SU-DHL-6 (cell line): Measurements from ENCODE around the gene BCAS3.

Source experiments
- H2AFZ ChIP-seq: fragments of 200-600 bp; sonication (generic); 2 replicates; pipeline ENCODE4 v1.6.1; 2014; ENCODE audit warnings: low read depth, mild to moderate bottlenecking, moderate library complexity, mixed read lengths, antibody characterized with exemption, low read length; ENCODE audit not compliant: severe bottlenecking
- H3F3A ChIP-seq: fragments of 200-600 bp; shearing (Covaris generic); 2 replicates; pipeline ENCODE4 v1.6.0; 2016; ENCODE audit warnings: antibody characterized with exemption, mild to moderate bottlenecking; ENCODE audit not compliant: insufficient read depth
- H3K27ac ChIP-seq: fragments of 200-600 bp; sonication (generic); 2 replicates; pipeline ENCODE4 v1.5.1; 2016; ENCODE audit warnings: low read depth, mild to moderate bottlenecking, low read length, moderate library complexity, mixed read lengths
- H3K27me3 ChIP-seq: fragments of 200-600 bp; sonication (generic), shearing (Covaris generic); 2 replicates; pipeline ENCODE4 v1.6.0; 2014; ENCODE audit warnings: mild to moderate bottlenecking, low read length
- H3K36me3 ChIP-seq: fragments of 200-600 bp; sonication (generic); 2 replicates; pipeline ENCODE4 v1.6.1; 2014; ENCODE audit warnings: mild to moderate bottlenecking, low read length, mixed read lengths
- H3K4me2 ChIP-seq: fragments of 300-600, 200-600 bp; shearing (Covaris generic), sonication (generic); 2 replicates; pipeline ENCODE4 v1.6.0; 2014; ENCODE audit warnings: low read length, low read depth, mild to moderate bottlenecking; ENCODE audit not compliant: poor library complexity, severe bottlenecking
- H3K4me3 ChIP-seq: fragments of 200-600 bp; sonication (generic); 2 replicates; pipeline ENCODE4 v1.5.1; 2014; ENCODE audit warnings: antibody characterized with exemption, low read length, mild to moderate bottlenecking, mixed read lengths; ENCODE audit not compliant: insufficient read depth, poor library complexity, severe bottlenecking
- H3K79me2 ChIP-seq: fragments of 200-600 bp; sonication (generic); 2 replicates; pipeline ENCODE4 v1.6.1; 2014; ENCODE audit warnings: mild to moderate bottlenecking, low read length, moderate library complexity; ENCODE audit not compliant: insufficient read depth
- H3K9ac ChIP-seq: fragments of 200-600 bp; sonication (generic); 2 replicates; pipeline ENCODE4 v1.7.0; 2014; ENCODE audit warnings: mild to moderate bottlenecking, low read length
- H3K9me2 ChIP-seq: fragments of 200-600 bp; sonication (generic); replicated peaks from 2 replicates; pipeline ENCODE4 v1.6.1; 2014; ENCODE audit warnings: low read length; ENCODE audit not compliant: insufficient read depth
- H3K9me3 ChIP-seq: fragments of 200-600 bp; sonication (generic); 2 replicates; pipeline ENCODE4 v1.6.1; 2014; ENCODE audit warnings: low read length, mixed read lengths; ENCODE audit not compliant: insufficient read depth
- H4K20me1 ChIP-seq: fragments of 200-600 bp; sonication (generic); 2 replicates; pipeline ENCODE4 v1.6.1; 2014; ENCODE audit warnings: low read depth, mild to moderate bottlenecking, antibody characterized with exemption, low read length, moderate library complexity, mixed read lengths
- EZH2phosphoT487 ChIP-seq: fragments of 200-600 bp; sonication (generic), shearing (Covaris generic); conservative IDR thresholded peaks from 2 replicates; pipeline ENCODE4 v1.6.1; 2018; ENCODE audit warnings: mild to moderate bottlenecking, antibody characterized with exemption, low read length, moderate library complexity, mixed read lengths
- TF ChIP-seq, protein P1 (sequence below): fragments of 200-600 bp; sonication (generic); IDR thresholded peaks from one replicate; pipeline ENCODE4 v1.5.1; 2017; ENCODE audit warnings: antibody characterized with exemption, mild to moderate bottlenecking, low read length, moderate library complexity; ENCODE audit not compliant: insufficient read depth, poor library complexity, severe bottlenecking

The BCAS3 gene

DNA sequence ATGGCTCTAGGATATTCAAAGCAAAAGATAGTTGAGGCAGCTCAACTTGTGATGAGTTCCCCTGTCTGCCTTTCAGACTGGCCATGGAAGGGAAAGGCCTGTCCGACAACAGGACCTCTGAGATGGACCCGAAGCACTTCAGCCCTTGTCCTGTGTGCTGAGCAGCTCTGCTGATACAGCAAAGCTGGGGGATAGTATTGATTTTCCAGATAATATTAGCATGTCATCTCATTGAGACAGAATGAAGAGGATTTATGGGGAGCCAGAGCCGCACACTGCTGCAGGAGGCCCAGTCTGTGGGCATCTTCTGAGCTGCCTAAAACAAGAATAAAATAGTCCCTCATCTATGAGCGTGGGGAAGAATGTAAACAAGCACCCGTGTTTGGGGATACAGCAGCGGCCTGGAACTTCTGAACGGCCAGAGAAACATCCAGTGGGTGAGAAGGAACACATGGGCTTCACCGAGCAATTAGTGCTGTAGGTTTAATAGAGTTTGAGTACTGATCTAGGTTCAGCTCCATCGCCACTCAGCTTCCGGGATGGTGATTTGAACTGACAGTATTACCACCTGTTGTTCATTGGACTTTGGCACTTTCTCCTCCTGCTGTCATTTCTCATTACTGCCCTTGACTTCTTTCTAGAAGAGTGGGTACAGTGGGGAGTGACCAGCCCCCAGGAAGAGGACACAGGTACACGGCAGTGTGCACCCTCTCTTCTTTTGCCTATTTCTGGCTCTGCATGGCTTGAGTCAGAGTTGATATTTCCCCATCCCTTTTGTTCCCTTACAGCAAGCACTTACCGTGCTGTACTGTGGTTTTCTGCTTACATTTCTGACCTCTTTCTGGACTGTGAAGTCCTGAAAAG is 625.5 kb downstream of the BCAS3 start:
- no peak overlapping the region for H3K9ac ChIP-seq
- H3K9me3 ChIP-seq: no peaks in the 10 kb centered on the region
- no peak overlapping the region for H2AFZ ChIP-seq
- H3K4me3 ChIP-seq: no peak overlapping the region
- no peak overlapping the region for H3K4me2 ChIP-seq
- H3K36me3 ChIP-seq: no peaks in the 10 kb centered on the region
- H3K9me2 ChIP-seq: no peaks in the 10 kb centered on the region
- H3K27ac ChIP-seq: no peak overlapping the region
- H4K20me1 ChIP-seq: no peaks in the 10 kb centered on the region
- H3K79me2 ChIP-seq: no peaks in the 10 kb centered on the region
- TF ChIP-seq, protein P1, sequence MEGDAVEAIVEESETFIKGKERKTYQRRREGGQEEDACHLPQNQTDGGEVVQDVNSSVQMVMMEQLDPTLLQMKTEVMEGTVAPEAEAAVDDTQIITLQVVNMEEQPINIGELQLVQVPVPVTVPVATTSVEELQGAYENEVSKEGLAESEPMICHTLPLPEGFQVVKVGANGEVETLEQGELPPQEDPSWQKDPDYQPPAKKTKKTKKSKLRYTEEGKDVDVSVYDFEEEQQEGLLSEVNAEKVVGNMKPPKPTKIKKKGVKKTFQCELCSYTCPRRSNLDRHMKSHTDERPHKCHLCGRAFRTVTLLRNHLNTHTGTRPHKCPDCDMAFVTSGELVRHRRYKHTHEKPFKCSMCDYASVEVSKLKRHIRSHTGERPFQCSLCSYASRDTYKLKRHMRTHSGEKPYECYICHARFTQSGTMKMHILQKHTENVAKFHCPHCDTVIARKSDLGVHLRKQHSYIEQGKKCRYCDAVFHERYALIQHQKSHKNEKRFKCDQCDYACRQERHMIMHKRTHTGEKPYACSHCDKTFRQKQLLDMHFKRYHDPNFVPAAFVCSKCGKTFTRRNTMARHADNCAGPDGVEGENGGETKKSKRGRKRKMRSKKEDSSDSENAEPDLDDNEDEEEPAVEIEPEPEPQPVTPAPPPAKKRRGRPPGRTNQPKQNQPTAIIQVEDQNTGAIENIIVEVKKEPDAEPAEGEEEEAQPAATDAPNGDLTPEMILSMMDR: no peak
- no peak for TF ChIP-seq EZH2phosphoT487
- H3K27me3 ChIP-seq: no peaks in the 10 kb centered on the region
- no peaks in the 10 kb centered on the region for H3F3A ChIP-seq

DNA sequence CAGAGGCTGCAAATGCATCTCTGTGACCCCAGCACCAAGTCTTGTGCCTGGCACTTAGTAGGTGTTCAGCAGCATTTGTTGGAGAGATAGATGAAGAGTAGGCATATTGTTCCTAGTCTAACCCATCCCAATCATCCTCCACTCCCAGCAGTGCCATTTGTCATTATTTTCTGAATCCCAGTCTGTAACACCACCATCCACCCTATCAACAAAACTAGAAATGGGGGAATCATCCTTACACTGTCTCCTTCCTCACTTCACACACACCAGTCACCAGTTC is 626.1 kb downstream of the BCAS3 start:
- H3K4me3 ChIP-seq: no peak overlapping the region
- H4K20me1 ChIP-seq: no peaks in the 10 kb centered on the region
- no peaks in the 10 kb centered on the region for H3K36me3 ChIP-seq
- H3F3A ChIP-seq: no peaks in the 10 kb centered on the region
- no peak overlapping the region for H3K27ac ChIP-seq
- H3K27me3 ChIP-seq: no peaks in the 10 kb centered on the region
- H3K9me2 ChIP-seq: no peaks in the 10 kb centered on the region
- no peaks in the 10 kb centered on the region for H3K79me2 ChIP-seq
- H3K9ac ChIP-seq: no peak overlapping the region
- H2AFZ ChIP-seq: no peak overlapping the region
- H3K9me3 ChIP-seq: no peaks in the 10 kb centered on the region
- H3K4me2 ChIP-seq: no peak overlapping the region
- no peak for TF ChIP-seq EZH2phosphoT487
- TF ChIP-seq, protein P1: no peak

GRCh38 chr17:61305024-61305423 is 627.4 kb downstream of the BCAS3 start:
- Histone ChIP-seq H3K9me2 (no peaks in the 10 kb centered on the region), H3K36me3 (no peaks in the 10 kb centered on the region), H4K20me1 (no peaks in the 10 kb centered on the region), H3K9ac (no peak overlapping the region), H3K4me2 (no peak overlapping the region), H3F3A (no peaks in the 10 kb centered on the region), H2AFZ (no peak overlapping the region), H3K27ac (no peak overlapping the region), H3K79me2 (no peaks in the 10 kb centered on the region), H3K9me3 (no peaks in the 10 kb centered on the region), H3K4me3 (no peak overlapping the region), H3K27me3 (no peaks in the 10 kb centered on the region)
- TF ChIP-seq EZH2phosphoT487: no peak
- TF ChIP-seq, protein P1: no peak
